OCI-LY1 (cell line): Measurements from ENCODE around the gene UBB.
A peak's percentile ranks its signal among the peaks of the same experiment; 100 is the strongest.
"Not testable (repeated sequence)": the region's sequence is repeated elsewhere in the genome, so short reads cannot be mapped to it uniquely, and the experiment has no call there.

ENCODE experiments used
- H2AFZ ChIP-seq: fragments of 200-600 bp; sonication (generic), shearing (Covaris generic); 2 replicates; pipeline ENCODE4 v1.6.0; 2014; ENCODE audit warnings: antibody characterized with exemption, mild to moderate bottlenecking, low read length
- H3F3A ChIP-seq: fragments of 200-600 bp; sonication (generic), shearing (Covaris generic); 2 replicates; pipeline ENCODE4 v1.6.0; 2014; ENCODE audit warnings: mild to moderate bottlenecking, antibody characterized with exemption, low read length, moderate library complexity; ENCODE audit not compliant: insufficient read depth
- H3K27ac ChIP-seq: fragments of 200-600 bp; sonication (generic); 2 replicates; pipeline ENCODE4 v1.5.1; 2014; ENCODE audit warnings: low read length, mixed run types, mild to moderate bottlenecking, low read depth; ENCODE audit not compliant: poor library complexity, severe bottlenecking
- H3K27me3 ChIP-seq: fragments of 200-600 bp; sonication (generic); 2 replicates; pipeline ENCODE4 v1.6.0; 2014; ENCODE audit warnings: antibody characterized with exemption, mild to moderate bottlenecking, low read length, moderate library complexity; ENCODE audit not compliant: insufficient read depth
- H3K36me3 ChIP-seq: fragments of 200-600 bp; sonication (generic); 2 replicates; pipeline ENCODE4 v1.6.1; 2014; ENCODE audit warnings: mild to moderate bottlenecking, antibody characterized with exemption, low read length, moderate library complexity, mixed read lengths; ENCODE audit not compliant: insufficient read depth
- H3K4me1 ChIP-seq: fragments of 200-600 bp; sonication (generic); 2 replicates; pipeline ENCODE4 v1.5.1; 2014; ENCODE audit warnings: mild to moderate bottlenecking, low read length, moderate library complexity; ENCODE audit not compliant: insufficient read depth, severe bottlenecking
- H3K4me2 ChIP-seq: fragments of 200-600 bp; sonication (generic), shearing (Covaris generic); 2 replicates; pipeline ENCODE4 v1.6.1; 2014; ENCODE audit warnings: low read length
- H3K4me3 ChIP-seq: fragments of 200-600 bp; sonication (generic); 2 replicates; pipeline ENCODE4 v1.5.1; 2014; ENCODE audit warnings: low read length, low read depth, mild to moderate bottlenecking, mixed read lengths; ENCODE audit not compliant: poor library complexity, severe bottlenecking
- H3K79me2 ChIP-seq: fragments of 200-600 bp; shearing (Covaris generic); 2 replicates; pipeline ENCODE4 v1.6.1; 2016; ENCODE audit warnings: mixed run types, low read length, mixed read lengths; ENCODE audit not compliant: insufficient read depth
- H3K9ac ChIP-seq: fragments of 200-600 bp; sonication (generic), shearing (Covaris generic); 2 replicates; pipeline ENCODE4 v1.6.1; 2014; ENCODE audit warnings: mild to moderate bottlenecking, low read length, mixed read lengths
- H3K9me2 ChIP-seq: fragments of 200-600 bp; sonication (generic), shearing (Covaris generic); 2 replicates; pipeline ENCODE4 v1.6.1; 2014; ENCODE audit warnings: low read depth, mild to moderate bottlenecking, low read length, mixed read lengths
- H3K9me3 ChIP-seq: fragments of 200-600 bp; shearing (Covaris generic); 2 replicates; pipeline ENCODE4 v1.6.1; 2014; ENCODE audit warnings: low read length, mixed read lengths
- H4K20me1 ChIP-seq: fragments of 200-600 bp; sonication (generic), shearing (Covaris generic); 2 replicates; pipeline ENCODE4 v1.6.0; 2016; ENCODE audit warnings: mild to moderate bottlenecking, low read length; ENCODE audit not compliant: insufficient read depth
- EZH2 ChIP-seq: fragments of 200-600 bp; sonication (generic), shearing (Covaris generic); IDR thresholded peaks from 2 replicates; pipeline ENCODE4 v1.8.0; 2017; ENCODE audit warnings: borderline replicate concordance, mixed run types, mild to moderate bottlenecking, antibody characterized with exemption, low read length, moderate library complexity, mixed read lengths
- TF ChIP-seq, protein P1 (sequence below): fragments of 200-600 bp; sonication (generic), shearing (Covaris generic); IDR thresholded peaks from 2 replicates; pipeline ENCODE4 v1.5.1; 2017; ENCODE audit warnings: mild to moderate bottlenecking, antibody characterized with exemption, low read length, moderate library complexity, mixed read lengths

UBB gene

DNA sequence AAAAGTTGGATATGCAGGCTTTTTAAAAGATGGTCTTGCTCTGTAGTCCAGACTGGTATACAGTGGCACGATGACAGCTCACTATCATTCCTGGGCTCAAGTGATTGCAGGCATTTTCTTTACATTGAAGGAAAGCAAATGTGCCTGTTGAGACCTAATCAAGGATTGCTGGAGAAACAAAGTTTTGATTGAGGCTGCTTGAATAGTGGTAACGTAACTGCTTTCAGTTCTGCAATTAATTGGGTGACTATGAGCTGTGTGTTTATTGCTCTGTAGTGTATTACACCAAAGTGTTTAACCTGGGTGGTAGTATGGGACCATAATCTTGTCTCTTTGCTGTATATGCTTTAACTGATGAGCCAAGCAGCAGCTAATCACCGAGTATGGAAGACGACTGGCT is 2.3 kb downstream of the UBB start:
- TF ChIP-seq, protein P1, sequence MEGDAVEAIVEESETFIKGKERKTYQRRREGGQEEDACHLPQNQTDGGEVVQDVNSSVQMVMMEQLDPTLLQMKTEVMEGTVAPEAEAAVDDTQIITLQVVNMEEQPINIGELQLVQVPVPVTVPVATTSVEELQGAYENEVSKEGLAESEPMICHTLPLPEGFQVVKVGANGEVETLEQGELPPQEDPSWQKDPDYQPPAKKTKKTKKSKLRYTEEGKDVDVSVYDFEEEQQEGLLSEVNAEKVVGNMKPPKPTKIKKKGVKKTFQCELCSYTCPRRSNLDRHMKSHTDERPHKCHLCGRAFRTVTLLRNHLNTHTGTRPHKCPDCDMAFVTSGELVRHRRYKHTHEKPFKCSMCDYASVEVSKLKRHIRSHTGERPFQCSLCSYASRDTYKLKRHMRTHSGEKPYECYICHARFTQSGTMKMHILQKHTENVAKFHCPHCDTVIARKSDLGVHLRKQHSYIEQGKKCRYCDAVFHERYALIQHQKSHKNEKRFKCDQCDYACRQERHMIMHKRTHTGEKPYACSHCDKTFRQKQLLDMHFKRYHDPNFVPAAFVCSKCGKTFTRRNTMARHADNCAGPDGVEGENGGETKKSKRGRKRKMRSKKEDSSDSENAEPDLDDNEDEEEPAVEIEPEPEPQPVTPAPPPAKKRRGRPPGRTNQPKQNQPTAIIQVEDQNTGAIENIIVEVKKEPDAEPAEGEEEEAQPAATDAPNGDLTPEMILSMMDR = no peak
- TF ChIP-seq EZH2 = no peak
- Histone ChIP-seq H3K27me3 (no peaks in the 10 kb centered on the region), H2AFZ (no peak overlapping the region), H3K4me2 (peak overlapping the region; percentile 60), H3K9me3 (no peaks in the 10 kb centered on the region), H3K27ac (peak overlapping the region; percentile 93), H3K4me3 (peak overlapping the region; percentile 76), H3K9ac (peak overlapping the region; percentile 3; the same call in 1 of the 2 replicates), H3K9me2 (no peaks in the 10 kb centered on the region), H3K4me1 (peaks cover 64% of the 10 kb centered on the region), H4K20me1 (no peaks in the 10 kb centered on the region), H3K36me3 (peaks cover 26% of the 10 kb centered on the region), H3F3A (peaks cover 7% of the 10 kb centered on the region; the same call in 1 of the 2 replicates), H3K79me2 (peaks cover 7% of the 10 kb centered on the region)

DNA sequence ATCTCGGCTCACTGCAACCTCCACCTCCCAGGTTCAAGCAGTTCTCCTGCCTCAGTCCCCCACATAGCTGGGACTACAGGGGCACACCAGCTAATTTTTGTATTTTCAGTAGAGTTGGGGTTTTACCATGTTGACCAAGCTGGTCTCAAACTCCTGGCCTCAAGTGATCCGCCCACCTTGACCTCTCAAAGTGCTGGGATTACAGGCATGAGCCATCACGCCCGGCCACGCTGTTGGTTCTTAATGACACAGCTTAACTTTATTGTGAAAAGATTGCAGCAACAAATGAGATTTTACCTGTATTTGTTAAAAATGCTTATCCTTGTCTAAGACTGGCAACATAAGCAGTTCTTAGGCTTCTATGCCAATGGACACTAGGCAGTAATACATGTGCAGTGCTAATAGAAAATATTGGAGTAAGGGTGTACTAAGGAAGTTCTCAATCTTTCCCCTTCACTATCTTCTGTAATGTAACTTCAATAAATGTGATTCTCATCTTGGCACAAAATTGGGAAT is 2.9 kb downstream of the UBB start:
- Histone ChIP-seq H4K20me1 (no peaks in the 10 kb centered on the region), H3K9me2 (no peaks in the 10 kb centered on the region), H3F3A (peaks cover 7% of the 10 kb centered on the region; the same call in 1 of the 2 replicates), H3K27me3 (no peaks in the 10 kb centered on the region), H3K9ac (no peak overlapping the region; the same call in 1 of the 2 replicates), H3K79me2 (peaks cover 7% of the 10 kb centered on the region), H3K4me3 (peak overlapping the region; percentile 76), H3K4me1 (peaks cover 64% of the 10 kb centered on the region), H3K4me2 (peak overlapping the region; percentile 60), H3K36me3 (peaks cover 26% of the 10 kb centered on the region), H3K27ac (peak overlapping the region; percentile 93), H3K9me3 (no peaks in the 10 kb centered on the region), H2AFZ (no peak overlapping the region)
- no peak for TF ChIP-seq EZH2
- TF ChIP-seq, protein P1 = no peak

GRCh38 chr17:16384557-16384956 is 3.7 kb downstream of the UBB start:
- Histone ChIP-seq H3K4me1 (peaks cover 64% of the 10 kb centered on the region), H3K27ac (peak overlapping the region; percentile 93)

DNA sequence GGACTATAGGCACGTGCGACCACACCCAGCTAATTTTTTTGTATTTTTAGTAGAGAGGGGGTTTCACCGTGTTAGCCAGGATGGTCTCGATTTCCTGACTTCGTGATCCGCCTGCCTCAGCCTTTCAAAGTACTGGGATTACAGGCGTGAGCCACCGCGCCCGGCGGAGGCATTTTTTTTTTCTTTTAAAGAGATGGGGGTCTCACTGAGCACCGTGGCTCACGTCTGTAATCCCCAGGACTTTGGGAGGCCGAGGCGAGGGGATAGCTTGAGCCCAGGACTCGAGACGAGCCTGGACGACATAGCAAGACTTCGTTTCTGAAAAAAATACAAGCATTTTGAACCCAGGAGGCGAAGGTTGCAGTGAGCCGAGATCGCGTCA is 5.2 kb downstream of the UBB start:
- Histone ChIP-seq H2AFZ (peak overlapping the region; percentile 84), H3K9ac (peak overlapping the region; percentile 61), H3K4me3 (peak overlapping the region; percentile 60), H3K36me3 (peaks cover 26% of the 10 kb centered on the region), H3K4me2 (peak overlapping the region; percentile 61), H3K27ac (peak overlapping the region; percentile 93), H3K4me1 (peaks cover 64% of the 10 kb centered on the region)
- not testable (repeated sequence) for H3K79me2 ChIP-seq, H3K27me3 ChIP-seq, H4K20me1 ChIP-seq, H3K9me2 ChIP-seq, H3F3A ChIP-seq, H3K9me3 ChIP-seq

More at GRCh38 chr17:16384557-16384956, 3.7 kb downstream of the UBB start:
- Histone ChIP-seq H3K9me3 (no peaks in the 10 kb centered on the region), H2AFZ (no peak overlapping the region), H3K9ac (no peak overlapping the region), H3K4me3 (no peak overlapping the region), H3K4me2 (peak overlapping the region; percentile 60), H4K20me1 (no peaks in the 10 kb centered on the region), H3K9me2 (no peaks in the 10 kb centered on the region), H3K27me3 (no peaks in the 10 kb centered on the region), H3K36me3 (peaks cover 26% of the 10 kb centered on the region), H3F3A (peaks cover 7% of the 10 kb centered on the region; the same call in 1 of the 2 replicates), H3K79me2 (peaks cover 7% of the 10 kb centered on the region)
- TF ChIP-seq EZH2 = no peak
- TF ChIP-seq, protein P1 = no peak
